Ramos (cell line): ENCODE data around the gene KLHL29.

ENCODE experiments used
- in situ Hi-C: fragments of 300-500 bp; cut with MboI; formaldehyde crosslinking; loops from one replicate; pipeline ENCODE4 v1.14.3; 2022; ENCODE audit warnings: low sequenced_read_pairs; ENCODE audit not compliant: unreplicated experiment

The KLHL29 gene

GRCh38 chr2:23658466-23658942 lies 273.5 kb downstream of the KLHL29 start:
- in situ Hi-C loops = no loop called here

GRCh38 chr2:23659328-23659727 lies 274.3 kb downstream of the KLHL29 start:
- in situ Hi-C loops = no loop called here

- in situ Hi-C loops = no loop called here
Measured at GRCh38 chr2:23659773-23660172, 274.8 kb downstream of the KLHL29 start.

- in situ Hi-C loops = no loop called here
Measured at GRCh38 chr2:23660237-23660636, 275.3 kb downstream of the KLHL29 start.

- in situ Hi-C loops = no loop called here
Measured at GRCh38 chr2:23661276-23662050, 276.5 kb downstream of the KLHL29 start.

GRCh38 chr2:23662466-23662865 lies 277.5 kb downstream of the KLHL29 start:
- in situ Hi-C loops = no loop called here

- in situ Hi-C loops = no loop called here
Measured at GRCh38 chr2:23662941-23663920, 278.3 kb downstream of the KLHL29 start.

GRCh38 chr2:23664066-23664788 lies 279.2 kb downstream of the KLHL29 start:
- in situ Hi-C loops = no loop called here

- in situ Hi-C loops = no loop called here
Measured at GRCh38 chr2:23666241-23666979, 281.4 kb downstream of the KLHL29 start.

GRCh38 chr2:23666980-23667357 lies 282.0 kb downstream of the KLHL29 start:
- in situ Hi-C loops = no loop called here

- in situ Hi-C loops = no loop called here
Measured at GRCh38 chr2:23668756-23669304, 283.9 kb downstream of the KLHL29 start.

- in situ Hi-C loops = no loop called here
Measured at GRCh38 chr2:23669413-23670244, 284.6 kb downstream of the KLHL29 start.

GRCh38 chr2:23670245-23670592 lies 285.2 kb downstream of the KLHL29 start:
- in situ Hi-C loops = no loop called here

- in situ Hi-C loops = no loop called here
Measured at GRCh38 chr2:23673082-23673481, 288.1 kb downstream of the KLHL29 start.

GRCh38 chr2:23673830-23674679 lies 289.1 kb downstream of the KLHL29 start:
- in situ Hi-C loops = no loop called here

- in situ Hi-C loops = no loop called here
Measured at GRCh38 chr2:23675506-23675905, 290.5 kb downstream of the KLHL29 start.

- in situ Hi-C loops = no loop called here
Measured at GRCh38 chr2:23677836-23678235, 292.9 kb downstream of the KLHL29 start.

- in situ Hi-C loops = no loop called here
Measured at GRCh38 chr2:23679044-23679443, 294.1 kb downstream of the KLHL29 start.
